Ascending aorta (tissue), 2 donors: ENCODE measurements around the gene LIPN. TPM values are rescaled to one million over a fixed set of nuclear protein-coding genes. Genes with fewer than 3 reads are reported as not detected.

Experiments
- DNase-seq, 2 donors: peaks; one replicate each; pipeline ENCODE4 v3.0.0-alpha.2; 2019; ENCODE audit warnings: low spot score in 2 of 2
- H3K27ac ChIP-seq, 2 donors: fragments of 200-600 bp; sonication (generic); one replicate each; pipeline ENCODE4 v1.5.1; 2016 to 2017; ENCODE audit warnings: mild to moderate bottlenecking in 1 of 2
- H3K27me3 ChIP-seq: fragments of 200-600 bp; sonication (generic); one replicate; pipeline ENCODE4 v1.5.1; 2017
- H3K36me3 ChIP-seq, 2 donors: fragments of 200-600 bp; sonication (generic); one replicate each; pipeline ENCODE4 v1.5.1; 2016
- H3K4me1 ChIP-seq, 2 donors: fragments of 200-600 bp; sonication (generic); one replicate each; pipeline ENCODE4 v1.5.1; 2016 to 2017; ENCODE audit warnings: mild to moderate bottlenecking in 1 of 2
- H3K4me3 ChIP-seq, 2 donors: fragments of 200-600 bp; sonication (generic); one replicate each; pipeline ENCODE4 v1.5.1; 2016 to 2017; ENCODE audit warnings: mild to moderate bottlenecking in 1 of 2
- H3K9me3 ChIP-seq, 2 donors: fragments of 200-600 bp; sonication (generic); one replicate each; pipeline ENCODE4 v1.5.1; 2016
- intact Hi-C: fragments of 100-400 bp; cut with DNase I; formaldehyde crosslinking; loops from one replicate; pipeline ENCODE4 v1.15.1; 2023
- total RNA-seq: library from RNA; depleted of rRNA; stranded (reverse); fragments of >200 nt; gene quantifications from one replicate; pipeline ENCODE4 v1.1.0, GENCODE V29; 2016
- TF ChIP-seq, protein P1 (sequence below), 3 experiments: fragments of 200-600 bp in 2 of 3; fragments of 450-650 bp in 1 of 3; sonication (generic) in 2 of 3; IDR thresholded peaks; one replicate each; pipeline ENCODE4 v1.5.1; 2016 to 2019; ENCODE audit warnings: antibody characterized with exemption in 3 of 3, mild to moderate bottlenecking in 1 of 3, moderate library complexity in 1 of 3

The LIPN gene
- total RNA-seq, 1 donor from 2014 or later, result not detected

DNA sequence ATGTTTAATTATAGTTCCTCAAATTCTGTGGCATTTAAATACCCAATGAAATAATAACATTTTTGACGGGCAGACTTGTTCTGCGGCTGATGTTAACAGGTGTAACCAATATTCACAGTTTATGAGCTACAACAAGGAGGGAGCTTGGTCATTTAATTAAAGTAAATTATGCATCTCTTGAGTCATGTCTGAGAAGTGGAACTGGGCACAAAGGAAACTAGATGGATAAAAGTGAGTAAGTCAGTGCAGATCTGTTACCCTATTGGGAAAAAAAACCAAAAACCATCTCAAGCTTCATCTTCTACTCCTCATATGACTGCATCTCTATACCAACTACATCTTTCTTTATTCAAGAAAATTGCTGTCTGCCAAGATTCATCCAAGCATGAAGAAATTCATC lies 67.9 kb downstream of the LIPN start:
- intact Hi-C loops, result no loop called here
- Histone ChIP-seq H3K4me1 (no peaks in the 10 kb centered on the region), H3K4me3 (no peak overlapping the region), H3K27me3 (no peaks in the 10 kb centered on the region), H3K36me3 (no peaks in the 10 kb centered on the region), H3K9me3 (no peaks in the 10 kb centered on the region), H3K27ac (no peak overlapping the region)
- no peak for DNase-seq
- TF ChIP-seq, protein P1, sequence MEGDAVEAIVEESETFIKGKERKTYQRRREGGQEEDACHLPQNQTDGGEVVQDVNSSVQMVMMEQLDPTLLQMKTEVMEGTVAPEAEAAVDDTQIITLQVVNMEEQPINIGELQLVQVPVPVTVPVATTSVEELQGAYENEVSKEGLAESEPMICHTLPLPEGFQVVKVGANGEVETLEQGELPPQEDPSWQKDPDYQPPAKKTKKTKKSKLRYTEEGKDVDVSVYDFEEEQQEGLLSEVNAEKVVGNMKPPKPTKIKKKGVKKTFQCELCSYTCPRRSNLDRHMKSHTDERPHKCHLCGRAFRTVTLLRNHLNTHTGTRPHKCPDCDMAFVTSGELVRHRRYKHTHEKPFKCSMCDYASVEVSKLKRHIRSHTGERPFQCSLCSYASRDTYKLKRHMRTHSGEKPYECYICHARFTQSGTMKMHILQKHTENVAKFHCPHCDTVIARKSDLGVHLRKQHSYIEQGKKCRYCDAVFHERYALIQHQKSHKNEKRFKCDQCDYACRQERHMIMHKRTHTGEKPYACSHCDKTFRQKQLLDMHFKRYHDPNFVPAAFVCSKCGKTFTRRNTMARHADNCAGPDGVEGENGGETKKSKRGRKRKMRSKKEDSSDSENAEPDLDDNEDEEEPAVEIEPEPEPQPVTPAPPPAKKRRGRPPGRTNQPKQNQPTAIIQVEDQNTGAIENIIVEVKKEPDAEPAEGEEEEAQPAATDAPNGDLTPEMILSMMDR (IDR thresholded peaks at IDR 0.05), result no peak

DNA sequence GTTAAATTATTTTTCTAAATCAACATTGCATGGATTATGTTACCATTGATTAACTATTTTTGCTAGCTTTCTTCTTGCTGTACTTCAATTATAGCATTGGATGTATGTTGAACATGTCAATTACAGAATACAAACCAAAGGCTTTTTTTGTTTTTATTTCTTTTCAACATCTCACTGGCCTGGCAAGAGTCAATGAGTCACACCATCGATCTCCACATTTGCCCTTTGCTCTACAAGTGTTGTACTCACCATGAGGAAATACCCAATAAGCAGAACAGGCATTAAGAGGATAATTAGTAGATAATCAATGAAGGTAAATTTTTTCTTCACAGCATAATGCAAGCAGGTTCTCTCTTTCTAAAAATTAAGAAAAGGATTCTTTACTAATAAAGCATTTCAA lies 68.5 kb downstream of the LIPN start:
- Histone ChIP-seq H3K27me3 (no peaks in the 10 kb centered on the region), H3K9me3 (no peaks in the 10 kb centered on the region), H3K36me3 (no peaks in the 10 kb centered on the region), H3K27ac (no peak overlapping the region), H3K4me1 (no peaks in the 10 kb centered on the region), H3K4me3 (no peak overlapping the region)
- TF ChIP-seq, protein P1 (IDR thresholded peaks at IDR 0.05), result no peak
- DNase-seq, result no peak
- intact Hi-C loops, result no loop called here

Other genes starting within 250 kb of the LIPN start
- gene RNLS, start 176.7 kb upstream of the LIPN start, total RNA-seq, result 12.1 TPM
- gene LIPJ, start 173.3 kb upstream of the LIPN start, total RNA-seq, result not detected
- 7.1 TPM for gene LIPF, start 95.6 kb upstream of the LIPN start, total RNA-seq
- not detected for gene LIPK, start 53.8 kb upstream of the LIPN start, total RNA-seq
- not detected for gene LIPM, start 42.7 kb downstream of the LIPN start, total RNA-seq
- not detected for gene ANKRD22, start 91.8 kb downstream of the LIPN start, total RNA-seq
- 37.0 TPM for gene STAMBPL1, start 120.2 kb downstream of the LIPN start, total RNA-seq
- 5,316 TPM for gene ACTA2, start 192.8 kb downstream of the LIPN start, total RNA-seq
- 10.5 TPM for gene FAS, start 230.8 kb downstream of the LIPN start, total RNA-seq